GM12873 (cell line): Measurements from ENCODE around the gene TMEM232.

Source experiments
- CTCF ChIP-seq: IDR thresholded peaks from 2 replicates; pipeline ENCODE4 v1.5.1; 2012; ENCODE audit warnings: low read depth, mild to moderate bottlenecking, moderate library complexity, low read length, control low read depth; ENCODE audit not compliant: insufficient read depth; ENCODE audit errors: missing control alignments

Gene TMEM232

GRCh38 chr5:110377361-110377760, 349.1 kb downstream of the TMEM232 start:
- TF ChIP-seq CTCF, result no peak

- TF ChIP-seq CTCF, result no peak
These were observed 350.1 kb downstream of the TMEM232 start for GRCh38 chr5:110376281-110376951.

- no peak for TF ChIP-seq CTCF
These were observed 354.8 kb downstream of the TMEM232 start for GRCh38 chr5:110371725-110372041.

GRCh38 chr5:110371011-110371724, 355.3 kb downstream of the TMEM232 start:
- no peak for TF ChIP-seq CTCF
